Measurements from ENCODE around the gene PXYLP1.

PXYLP1 gene

DNA sequence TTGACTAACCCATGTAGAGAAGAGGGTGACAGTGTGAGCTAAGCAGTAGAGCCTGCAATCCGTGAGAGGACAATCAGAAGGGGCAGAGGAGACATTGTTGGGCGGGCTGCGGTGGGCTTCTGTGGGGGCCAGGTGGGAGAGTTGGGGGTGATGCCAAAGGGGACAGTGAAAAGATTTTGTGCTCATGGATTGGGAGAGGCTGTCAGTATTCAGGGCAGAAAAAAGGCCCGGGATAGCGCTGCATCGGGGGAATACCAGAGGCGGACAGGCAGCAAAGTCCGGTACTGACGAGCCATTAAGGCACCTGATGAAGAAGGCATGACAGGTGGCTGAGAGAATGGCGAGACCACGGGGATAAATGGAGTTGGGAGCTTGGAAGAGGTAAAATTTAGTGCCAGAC, 1.3 kb upstream of the PXYLP1 start:
- no peak for DNase-seq

DNA sequence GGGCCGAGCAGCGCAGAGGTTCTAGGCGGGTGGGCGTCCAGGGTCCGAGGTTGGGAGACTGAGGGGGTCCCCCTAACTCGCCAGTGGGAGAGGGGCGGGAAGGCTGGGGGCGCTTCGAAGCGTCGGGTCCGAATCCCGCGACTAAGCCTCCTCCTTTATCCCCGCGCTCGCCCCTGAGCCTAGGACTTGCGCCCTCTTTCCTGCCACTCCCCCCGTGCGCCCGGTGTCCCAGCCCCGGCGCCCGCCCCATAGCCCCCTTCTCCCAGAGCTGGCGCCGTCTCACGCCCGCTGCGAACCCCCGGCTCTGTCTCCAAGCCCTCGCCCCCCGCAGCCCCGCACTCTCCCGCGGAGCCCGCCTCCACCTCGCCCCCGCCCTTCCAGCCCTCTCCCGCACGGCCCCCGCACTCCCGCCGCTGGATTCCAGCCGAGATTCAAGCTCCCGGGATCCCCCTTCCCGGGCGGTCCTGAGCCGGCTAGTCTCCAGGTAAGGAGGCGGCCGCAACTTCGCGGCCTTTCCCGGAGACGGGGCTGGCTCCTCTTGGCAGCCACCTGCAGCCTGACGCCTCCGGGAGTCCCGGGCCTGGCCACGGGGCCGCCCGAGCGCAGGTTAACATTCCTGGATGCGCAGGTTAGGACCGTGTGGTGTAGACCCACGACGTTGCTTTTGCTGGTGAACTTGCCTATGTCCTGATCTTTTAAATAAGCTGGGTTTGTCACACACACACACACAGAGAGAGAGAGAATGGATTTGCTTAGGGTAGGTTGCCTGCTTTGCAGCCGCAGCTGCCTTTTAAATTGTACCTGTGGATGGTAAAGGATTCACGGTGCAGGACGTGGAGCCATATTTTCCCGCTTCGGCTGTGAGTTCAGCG, 563 bp downstream of the PXYLP1 start:
- DNase-seq: no peak

DNA sequence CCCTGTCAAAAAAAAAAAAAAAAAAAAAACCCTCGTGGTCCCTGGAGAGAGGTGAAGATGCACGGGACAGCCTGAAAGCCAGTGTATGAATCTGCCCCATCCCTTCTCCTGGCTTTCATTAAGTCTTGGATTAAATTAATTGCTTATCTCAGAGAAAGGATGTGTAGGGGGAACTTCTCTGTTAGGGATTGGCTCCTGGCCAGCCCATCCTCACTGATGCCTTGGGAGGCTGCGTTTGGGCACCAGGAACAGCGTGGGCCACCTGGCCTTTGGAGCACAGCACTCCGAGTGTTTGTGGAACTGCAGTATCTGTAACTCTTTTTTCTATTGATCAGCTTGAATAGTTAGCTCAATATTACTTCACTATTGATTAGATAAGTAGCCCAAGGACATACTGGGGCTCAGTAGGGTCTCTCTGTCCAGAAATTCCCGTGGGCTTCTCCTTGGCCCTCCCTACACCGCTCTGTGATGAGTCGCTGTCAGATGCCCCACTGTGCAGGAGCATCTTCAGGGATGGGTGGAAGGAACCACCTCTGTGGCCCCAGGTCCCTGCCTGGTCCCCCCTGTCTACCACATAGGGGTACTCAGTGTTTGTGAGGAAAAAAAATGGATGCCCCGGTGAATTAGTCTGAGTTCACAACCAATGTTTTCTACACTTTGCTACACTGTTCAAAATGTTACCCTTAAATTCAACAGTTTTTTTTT, 2.0 kb downstream of the PXYLP1 start:
- DNase-seq: no peak

DNA sequence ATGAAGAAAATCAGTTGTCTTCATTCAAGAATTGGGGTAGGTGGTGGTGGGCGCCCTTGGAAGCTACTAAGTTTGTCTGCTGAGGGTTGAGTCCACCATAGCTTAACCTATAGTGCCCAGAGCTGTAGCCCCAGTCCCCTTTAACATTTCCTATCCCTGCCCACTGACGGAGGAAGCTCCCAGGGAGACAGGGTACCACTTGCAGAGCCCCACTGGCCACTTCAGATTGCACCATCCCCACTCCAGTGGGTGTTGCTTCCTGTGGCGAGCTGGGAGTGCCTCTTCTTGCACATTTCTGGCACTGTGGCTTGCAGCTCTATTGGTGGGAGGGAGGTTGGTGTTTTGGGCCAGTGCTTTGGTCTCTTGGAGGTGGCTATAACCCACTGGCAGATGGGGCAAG, 2.7 kb downstream of the PXYLP1 start:
- DNase-seq: no peak

DNA sequence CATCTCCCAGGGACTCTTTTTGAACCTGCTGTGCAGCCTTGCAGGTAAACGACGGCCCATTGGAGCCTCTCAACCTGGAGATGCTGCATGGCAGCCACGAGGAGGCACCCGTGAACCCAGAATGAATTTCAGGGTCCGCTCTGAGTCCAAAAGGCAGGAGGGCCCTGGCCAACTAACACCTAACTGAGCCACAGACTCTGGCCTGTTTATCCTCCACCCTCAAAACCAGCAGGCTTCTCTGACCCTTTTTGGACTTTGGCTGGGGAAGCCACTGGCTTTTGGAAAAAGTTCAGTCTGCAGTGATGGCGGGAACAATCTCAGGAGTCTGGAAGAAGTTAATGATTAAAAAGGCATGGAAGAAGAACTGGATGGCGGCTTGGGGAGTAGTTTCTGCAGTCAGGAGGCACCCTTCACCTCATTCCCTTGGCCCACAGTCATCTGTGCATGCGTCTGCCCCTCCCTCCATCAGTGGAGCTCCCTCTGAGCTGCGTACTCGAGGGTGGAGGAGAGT, 4.1 kb downstream of the PXYLP1 start:
- DNase-seq: no peak

DNA sequence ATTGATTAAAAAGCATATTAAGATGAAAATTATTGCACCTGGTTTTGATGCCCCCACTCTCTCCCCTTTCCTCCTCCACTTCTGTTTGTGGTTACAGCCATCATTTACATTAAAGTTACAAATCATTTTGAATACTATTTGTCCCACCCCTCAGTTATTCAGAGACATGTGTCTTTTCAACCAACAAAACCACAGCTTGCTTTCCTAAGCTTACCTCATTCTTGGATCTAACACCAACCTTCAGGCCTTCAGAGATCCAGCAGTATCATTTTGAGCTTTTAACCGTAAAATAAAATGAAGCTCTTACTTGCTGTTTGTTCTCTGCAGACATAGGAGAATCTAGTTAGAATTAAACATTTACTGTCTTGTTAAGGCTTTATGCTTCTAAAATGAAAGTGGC, 4.7 kb downstream of the PXYLP1 start:
- DNase-seq: no peak

DNA sequence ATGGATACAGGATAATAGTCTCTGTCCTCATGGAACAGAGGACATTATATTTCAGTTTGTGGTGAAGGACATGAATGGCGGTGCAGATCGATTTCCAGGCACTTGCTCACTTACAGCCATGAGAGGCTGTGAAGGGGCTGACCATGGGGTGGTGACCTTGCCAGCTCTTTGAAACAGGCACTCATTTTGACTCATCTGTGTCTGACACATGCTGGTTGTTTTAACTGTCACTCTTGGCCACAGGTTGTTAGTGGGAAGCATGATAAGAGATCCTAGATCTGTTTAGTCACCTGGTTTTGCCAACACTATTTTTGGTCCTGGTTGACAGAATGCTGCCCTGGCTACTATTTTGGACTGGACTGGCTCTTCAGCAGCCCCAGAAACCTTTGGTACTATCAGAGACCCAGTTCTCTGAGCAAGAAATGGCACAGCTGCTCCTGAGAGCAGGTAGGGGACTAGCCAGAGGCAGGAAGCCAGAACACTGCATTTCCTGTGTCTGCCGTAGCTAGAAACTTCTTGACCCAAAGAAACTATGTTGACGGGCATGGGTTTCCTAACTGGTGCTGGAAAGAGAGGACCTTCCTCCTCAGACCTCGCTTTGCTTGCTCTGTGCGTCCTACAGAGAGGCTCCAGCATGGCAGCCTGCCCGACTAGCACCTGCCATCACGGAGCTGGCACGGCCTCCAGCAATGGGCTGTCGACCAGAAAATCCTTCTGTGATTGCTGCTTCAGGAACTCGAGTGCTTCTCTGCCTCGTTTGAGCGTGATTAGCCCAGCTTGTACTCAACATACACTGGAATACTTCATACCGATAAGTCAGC, 6.3 kb downstream of the PXYLP1 start:
- no peak for DNase-seq

DNA sequence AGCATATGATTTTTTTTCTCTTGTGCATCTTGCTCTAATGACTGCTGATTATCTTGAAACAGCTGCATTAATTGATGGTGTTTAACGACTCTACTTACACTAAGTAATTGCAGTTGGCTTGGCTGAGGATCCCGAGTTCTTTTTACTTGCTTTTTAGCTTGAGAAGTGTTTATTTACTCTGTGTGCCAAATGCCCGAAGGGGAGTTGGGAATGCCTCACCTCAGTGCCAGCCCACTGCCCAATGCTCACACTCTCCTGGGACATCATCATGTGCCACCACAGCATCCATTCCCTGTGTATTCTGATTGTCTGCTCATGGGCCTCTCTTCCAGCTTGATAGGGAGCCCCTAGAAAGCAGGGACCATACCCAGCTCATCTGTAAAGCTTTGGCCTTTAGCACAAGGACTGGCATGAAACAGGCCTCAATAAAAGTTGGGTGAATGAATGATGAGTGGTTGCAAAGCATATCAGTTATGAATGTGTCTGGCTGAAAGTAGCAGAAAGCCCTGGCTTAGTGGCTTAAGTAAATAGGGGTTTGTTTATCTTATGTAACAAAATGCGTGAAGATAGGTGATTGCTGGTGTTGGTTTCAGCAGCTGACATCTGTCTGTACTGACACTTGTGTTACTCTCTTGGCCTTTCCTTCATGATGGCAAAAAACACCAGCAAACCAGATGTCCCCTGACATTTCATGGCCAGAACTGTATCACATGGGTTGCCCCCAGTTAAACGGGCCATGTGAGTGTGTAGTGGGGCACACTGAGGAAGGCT, 8.1 kb downstream of the PXYLP1 start:
- no peak for DNase-seq

DNA sequence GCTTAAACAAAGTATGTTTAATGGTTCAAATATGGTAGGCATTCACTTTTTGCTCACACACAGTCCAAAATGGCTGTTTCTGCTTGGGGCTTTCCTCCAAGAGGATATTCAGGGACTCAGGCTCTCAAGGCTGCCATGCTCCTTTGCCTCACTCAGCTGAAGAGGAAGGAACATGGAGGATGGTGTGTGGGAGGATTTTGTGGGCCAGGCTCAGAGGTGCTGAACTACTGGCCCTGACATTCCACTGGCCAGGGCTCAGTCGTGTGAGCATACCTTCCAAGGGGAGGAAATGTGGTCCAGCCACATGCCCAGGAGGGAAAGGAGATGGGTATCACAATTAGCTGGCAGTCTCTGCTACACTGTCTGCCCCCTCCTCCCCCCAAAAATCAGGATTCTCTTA, 8.7 kb downstream of the PXYLP1 start:
- no peak for DNase-seq

DNA sequence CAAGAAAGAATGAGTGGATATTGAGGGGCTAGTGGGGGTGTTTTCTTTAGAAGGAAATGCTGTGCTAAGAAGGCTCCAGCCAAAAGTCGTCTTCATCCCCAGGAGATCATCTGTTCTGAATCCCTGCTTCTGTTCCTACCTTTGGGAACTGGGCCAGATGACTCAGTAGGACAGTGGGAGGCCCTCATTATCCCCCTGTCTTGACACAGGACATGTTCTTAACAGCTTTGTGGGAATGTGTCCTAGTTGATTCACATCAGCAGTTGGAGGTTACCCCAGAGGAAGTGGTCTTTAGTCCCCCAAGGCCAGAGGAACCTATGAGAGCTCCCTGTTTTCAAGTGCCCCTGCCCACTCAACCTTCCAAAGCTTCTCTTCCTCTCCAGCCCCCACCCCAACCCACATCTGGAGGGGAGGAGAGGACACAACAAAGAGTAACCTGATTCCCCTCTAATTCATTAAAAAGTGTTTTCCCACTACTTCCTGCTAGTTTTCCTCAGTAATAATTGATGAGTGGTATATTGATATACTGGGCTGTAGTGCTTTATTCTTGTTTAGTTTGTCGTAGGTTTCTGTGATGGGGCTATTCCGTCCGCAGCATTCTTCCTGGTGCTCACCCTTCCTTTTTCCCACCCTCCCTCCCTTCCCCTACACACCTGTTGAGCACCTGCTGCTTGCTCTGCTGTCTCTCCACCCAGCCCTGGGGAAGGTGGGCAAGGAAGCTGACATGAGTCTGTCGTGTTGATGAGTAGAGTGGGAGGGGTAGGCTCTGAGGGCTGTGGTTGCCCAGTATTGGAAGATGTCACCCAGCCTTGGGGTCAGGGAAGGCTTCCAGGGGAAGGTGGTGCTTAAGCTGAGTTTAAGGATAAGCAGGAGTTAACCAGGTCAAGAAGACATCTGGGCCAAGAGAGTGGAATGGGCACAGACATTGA, 9.3 kb downstream of the PXYLP1 start:
- no peak for DNase-seq

DNA sequence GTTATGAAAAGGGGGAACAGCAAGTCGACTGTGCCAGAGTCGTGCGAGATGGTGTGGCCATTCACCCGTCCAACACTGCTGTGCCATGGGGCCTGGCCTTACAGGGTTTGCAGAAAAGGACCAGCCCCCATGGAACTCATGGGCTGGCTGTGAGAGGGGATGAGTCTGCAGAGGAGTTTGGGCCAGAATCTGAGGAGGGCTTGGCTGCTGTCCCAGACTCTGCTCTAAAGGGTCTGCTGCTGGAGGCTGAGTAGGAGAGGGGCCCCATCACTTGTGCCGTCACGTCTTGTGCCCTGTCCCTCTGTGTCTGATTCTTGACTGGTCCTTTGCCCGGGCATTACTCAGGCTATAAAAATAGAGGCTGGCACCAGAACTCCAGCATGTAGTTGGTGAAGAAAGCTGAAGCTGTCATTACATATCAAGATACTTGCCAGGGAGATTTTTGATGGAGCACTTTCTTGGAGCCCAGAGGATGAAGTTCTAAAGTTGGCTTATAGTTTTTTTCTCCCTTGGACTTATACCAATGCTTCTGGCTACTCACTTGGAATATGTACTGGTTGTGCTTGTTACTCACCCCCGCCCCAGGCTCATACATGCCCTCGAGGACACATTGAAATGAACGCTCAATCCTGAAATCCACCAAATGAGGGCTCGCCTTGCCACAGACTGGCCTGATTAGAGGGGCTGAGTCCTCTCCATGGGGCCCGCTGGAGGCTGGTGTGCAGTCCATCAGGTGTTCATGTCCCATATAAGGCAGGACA, 10.2 kb downstream of the PXYLP1 start:
- DNase-seq: no peak

DNA sequence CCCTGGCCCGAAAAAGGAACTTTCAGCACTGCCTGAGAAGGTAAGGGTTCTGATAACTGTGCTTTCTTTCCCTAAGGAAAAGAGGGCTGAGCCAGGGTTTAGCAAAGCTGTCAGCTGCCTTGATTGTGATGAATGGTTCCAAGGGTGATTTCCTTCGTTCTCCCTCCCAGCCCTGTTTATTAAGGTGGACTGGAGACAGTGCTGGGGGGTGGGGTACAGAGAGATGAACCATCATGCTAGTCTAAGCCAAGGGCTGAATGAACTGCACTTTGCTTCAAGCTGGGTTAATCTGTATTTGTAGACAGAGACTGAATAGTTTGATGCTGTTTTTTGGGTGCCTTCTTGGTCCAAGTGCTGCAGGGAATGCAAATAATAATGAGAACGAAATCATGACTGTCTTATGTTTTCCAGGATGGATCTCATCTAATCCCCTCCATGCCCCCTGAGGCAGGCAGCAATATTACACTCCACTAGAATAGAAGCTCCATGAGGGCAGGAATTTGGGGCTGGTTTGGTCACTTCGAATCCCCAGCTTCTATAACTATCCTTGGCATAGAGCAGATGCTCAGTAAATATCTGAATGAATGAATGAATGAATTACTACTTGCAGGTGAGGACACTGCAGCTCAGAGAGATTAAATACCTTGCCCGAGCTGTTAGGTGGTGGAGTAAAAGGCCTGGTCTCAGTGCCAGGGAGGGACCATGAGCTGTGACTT, 10.9 kb downstream of the PXYLP1 start:
- no peak for DNase-seq

DNA sequence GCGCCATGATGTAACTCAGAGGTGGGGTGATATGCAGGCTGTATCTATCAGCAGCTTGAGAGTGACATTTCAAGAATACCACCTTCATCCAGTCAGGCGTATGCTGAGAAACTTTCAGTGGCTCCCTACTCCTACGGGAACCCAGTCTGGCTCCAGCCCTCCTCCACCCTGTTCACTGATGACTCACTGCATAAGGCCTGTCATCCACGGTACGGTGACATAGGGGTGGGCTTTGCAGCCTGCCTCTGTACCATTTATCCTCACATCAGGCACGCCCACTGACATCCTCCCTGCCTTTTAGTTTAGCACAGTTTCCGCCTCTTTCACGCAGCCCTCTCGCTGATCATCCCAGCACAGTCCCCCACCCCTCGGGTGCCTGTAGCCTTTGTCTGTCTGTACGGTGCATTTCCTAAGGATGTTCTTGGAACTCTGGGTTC, 11.7 kb downstream of the PXYLP1 start:
- DNase-seq: no peak

DNA sequence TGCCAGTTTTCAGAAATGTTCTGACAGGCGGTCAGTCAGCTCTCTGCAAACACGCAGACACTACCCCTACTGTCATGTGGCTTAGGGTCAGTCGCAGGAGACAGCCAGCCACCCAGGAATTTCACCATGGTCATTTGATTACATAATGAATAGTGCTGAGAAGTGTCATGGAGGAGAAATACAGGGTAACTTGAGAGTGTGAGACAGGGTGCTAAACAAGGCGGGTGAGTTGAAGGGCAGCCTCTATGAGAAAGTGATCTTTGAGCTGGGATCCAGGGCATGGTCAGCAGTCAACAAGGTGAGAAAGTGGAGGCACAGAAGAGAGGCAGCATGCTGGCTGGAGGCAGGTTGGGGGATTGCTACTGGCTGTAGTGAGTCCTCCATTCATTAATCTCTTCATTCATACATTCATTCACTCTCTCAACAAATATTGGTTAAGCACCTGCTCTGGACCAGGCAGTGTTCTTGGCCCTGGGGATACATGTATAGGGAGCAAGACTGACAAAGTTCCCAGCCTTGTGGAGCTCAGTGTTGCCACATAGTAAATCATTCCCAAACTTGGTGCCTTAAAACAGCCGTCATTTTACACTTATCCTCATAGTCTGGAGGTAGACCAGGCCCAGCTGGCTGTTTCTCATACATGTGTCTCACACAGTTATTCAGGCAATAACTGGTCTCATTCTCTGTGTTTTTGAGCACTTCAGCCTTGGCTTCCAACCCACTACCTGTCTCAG, 14.8 kb downstream of the PXYLP1 start:
- DNase-seq: no peak

DNA sequence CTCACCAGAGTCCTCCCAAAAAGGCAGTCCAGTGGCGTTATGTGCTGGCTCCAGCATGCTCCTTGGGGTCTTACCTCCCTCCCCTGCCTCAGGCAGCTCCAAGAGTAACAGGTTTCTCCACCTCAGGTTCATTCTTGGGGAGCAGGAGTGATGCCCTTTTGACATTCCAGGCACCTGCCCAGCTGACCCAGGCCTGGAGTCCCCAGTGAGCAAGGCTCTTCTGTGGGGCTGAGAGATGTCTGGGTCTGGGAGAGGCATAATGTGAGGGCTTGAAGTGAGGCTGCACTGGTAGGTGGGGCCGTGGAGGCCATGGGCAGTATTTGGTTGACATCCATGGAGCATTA, 15.3 kb downstream of the PXYLP1 start:
- no peak for DNase-seq

DNA sequence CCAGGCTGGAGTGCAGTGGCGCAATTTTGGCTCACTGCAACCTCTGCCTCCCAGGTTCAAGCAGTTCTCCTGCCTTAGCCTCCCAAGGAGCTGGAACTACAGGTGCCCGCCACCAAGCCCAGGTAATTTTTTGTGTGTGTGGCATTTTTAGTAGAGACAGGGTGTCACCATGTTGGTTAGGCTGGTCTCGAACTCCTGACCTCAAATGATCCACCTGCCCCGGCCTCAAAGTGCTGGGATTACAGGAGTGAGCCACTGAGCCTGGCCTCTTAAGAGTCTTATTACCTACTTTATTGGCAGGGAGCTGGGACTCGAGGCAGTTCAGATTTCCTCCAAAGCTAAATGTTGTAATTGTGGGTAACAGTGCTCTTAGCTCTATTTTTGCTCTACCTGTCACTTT, 16.4 kb downstream of the PXYLP1 start:
- no peak for DNase-seq

DNA sequence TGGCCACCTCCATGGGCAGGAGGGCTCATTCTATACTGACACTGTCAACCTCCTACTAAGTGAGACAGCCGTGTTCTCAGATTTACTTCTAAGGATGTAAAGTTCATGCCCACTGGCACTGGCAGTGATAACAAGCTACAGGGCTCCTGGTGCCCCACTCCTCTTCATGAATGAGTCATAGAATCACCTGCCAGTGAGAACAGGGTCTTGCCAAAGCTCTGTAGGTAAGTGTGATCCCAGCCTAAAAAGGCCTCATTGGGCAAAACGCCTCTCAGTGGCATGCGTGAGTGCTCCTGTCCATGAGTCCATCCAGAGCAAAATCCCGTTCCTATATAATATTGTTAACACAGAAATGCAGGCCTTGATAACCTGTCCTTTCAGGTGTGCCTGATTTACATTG, 17.4 kb downstream of the PXYLP1 start:
- DNase-seq: no peak

DNA sequence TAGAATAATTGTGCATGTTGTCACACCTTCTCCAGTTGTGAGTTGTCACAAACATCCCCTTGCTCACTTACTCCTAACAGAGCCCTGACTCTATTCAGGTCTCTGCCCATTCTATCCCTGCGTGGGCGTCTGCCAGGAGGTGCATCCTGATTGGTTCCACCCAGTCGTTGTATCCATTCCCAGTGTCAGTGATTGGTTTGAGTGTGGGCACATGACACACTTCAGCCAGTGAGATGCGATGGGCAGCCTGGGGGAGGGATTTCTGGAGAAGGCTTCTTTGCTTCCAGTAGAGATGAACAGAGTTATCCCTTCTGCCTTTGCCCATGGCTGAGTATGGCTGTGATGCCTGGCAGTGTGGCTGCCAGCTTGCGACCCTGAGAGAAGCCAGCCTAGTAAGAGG, 18.7 kb downstream of the PXYLP1 start:
- DNase-seq: no peak

DNA sequence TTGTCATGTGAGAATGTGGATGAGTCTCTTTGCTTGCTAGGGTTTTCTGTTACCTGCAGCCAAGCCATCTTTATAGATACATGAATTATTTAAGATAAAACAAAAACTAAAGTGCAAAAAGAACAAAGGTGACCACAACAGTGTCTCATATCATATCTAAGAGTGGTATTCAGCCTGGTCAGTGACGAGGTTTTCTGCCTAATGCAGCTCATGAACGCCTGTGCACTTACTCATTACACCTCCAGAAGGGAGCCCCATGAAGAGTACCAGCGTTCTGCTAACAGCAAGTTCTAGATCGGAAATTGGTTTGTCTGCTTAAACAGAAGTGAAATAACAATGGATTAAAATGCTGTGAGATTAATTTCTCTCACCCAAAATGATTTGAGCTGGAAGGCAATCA, 19.2 kb downstream of the PXYLP1 start:
- DNase-seq: no peak

All from SIG-M5 (cell line).